Measurements from ENCODE around the gene PCDHGA1.
"Not testable (repeated sequence)": the region's sequence is repeated elsewhere in the genome, so short reads cannot be mapped to it uniquely, and the experiment has no call there.

Gene PCDHGA1

DNA sequence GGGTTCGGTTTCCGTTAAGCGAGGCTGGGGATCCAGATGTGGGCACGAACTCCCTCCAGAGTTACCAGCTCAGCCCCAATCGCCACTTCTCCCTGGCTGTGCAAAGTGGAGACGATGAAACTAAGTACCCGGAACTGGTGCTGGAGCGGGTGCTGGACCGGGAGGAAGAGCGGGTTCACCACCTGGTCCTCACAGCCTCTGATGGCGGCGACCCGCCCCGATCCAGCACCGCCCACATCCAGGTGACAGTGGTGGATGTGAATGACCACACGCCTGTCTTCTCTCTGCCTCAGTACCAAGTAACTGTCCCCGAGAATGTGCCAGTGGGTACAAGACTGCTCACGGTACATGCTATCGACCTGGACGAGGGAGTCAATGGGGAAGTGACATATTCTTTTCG is 53.0 kb downstream of the PCDHGA1 start:
- no peak for DNase-seq (ENCODE audit: low read depth)

- no peak for DNase-seq (ENCODE audit: low read depth)
Measured at GRCh38 chr5:141384471-141385267, 54.4 kb downstream of the PCDHGA1 start.

- DNase-seq (ENCODE audit: low read depth): not testable (repeated sequence)
Measured at GRCh38 chr5:141387557-141388311, 57.4 kb downstream of the PCDHGA1 start, which contains the start of gene PCDHGB4. Gene PCDHGB4 (plus strand): TSS chr5:141387698. CDS start chr5:141387885, 187 bp downstream.

- DNase-seq (ENCODE audit: low read depth): no peak
Measured at GRCh38 chr5:141388661-141389060, 58.3 kb downstream of the PCDHGA1 start.

- no peak for DNase-seq (ENCODE audit: low read depth)
Measured at GRCh38 chr5:141389153-141390042, 59.1 kb downstream of the PCDHGA1 start.

- no peak for DNase-seq (ENCODE audit: low read depth)
Measured at GRCh38 chr5:141392429-141393198, 62.3 kb downstream of the PCDHGA1 start, which contains the start of gene PCDHGA8. Gene PCDHGA8 (plus strand): TSS chr5:141392633. CDS start chr5:141392814, 181 bp downstream.

DNA sequence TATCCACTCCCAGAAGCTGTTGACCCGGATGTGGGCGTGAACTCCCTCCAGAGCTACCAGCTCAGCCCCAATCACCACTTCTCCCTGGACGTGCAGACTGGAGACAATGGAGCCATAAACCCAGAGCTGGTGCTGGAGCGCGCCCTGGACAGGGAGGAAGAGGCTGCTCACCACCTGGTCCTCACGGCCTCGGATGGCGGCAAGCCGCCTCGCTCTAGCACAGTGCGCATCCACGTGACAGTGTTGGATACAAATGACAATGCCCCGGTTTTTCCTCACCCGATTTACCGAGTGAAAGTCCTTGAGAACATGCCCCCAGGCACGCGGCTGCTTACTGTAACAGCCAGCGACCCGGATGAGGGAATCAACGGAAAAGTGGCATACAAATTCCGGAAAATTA is 63.0 kb downstream of the PCDHGA1 start:
- no peak for DNase-seq (ENCODE audit: low read depth)

DNA sequence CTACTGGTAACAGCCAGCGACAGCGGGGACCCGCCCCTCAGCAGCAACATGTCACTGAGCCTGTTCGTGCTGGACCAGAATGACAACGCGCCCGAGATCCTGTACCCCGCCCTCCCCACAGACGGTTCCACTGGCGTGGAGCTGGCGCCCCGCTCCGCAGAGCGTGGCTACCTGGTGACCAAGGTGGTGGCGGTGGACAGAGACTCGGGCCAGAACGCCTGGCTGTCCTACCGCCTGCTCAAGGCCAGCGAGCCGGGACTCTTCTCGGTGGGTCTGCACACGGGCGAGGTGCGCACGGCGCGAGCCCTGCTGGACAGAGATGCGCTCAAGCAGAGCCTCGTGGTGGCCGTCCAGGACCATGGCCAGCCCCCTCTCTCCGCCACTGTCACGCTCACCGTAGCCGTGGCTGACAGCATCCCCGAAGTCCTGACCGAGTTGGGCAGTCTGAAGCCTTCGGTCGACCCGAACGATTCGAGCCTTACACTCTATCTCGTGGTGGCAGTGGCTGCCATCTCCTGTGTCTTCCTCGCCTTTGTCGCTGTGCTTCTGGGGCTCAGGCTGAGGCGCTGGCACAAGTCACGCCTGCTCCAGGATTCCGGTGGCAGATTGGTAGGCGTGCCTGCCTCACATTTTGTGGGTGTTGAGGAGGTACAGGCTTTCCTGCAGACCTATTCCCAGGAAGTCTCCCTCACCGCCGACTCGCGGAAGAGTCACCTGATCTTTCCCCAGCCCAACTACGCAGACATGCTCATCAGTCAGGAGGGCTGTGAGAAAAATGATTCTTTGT is 64.3 kb downstream of the PCDHGA1 start:
- DNase-seq (ENCODE audit: low read depth): not testable (repeated sequence)

DNA sequence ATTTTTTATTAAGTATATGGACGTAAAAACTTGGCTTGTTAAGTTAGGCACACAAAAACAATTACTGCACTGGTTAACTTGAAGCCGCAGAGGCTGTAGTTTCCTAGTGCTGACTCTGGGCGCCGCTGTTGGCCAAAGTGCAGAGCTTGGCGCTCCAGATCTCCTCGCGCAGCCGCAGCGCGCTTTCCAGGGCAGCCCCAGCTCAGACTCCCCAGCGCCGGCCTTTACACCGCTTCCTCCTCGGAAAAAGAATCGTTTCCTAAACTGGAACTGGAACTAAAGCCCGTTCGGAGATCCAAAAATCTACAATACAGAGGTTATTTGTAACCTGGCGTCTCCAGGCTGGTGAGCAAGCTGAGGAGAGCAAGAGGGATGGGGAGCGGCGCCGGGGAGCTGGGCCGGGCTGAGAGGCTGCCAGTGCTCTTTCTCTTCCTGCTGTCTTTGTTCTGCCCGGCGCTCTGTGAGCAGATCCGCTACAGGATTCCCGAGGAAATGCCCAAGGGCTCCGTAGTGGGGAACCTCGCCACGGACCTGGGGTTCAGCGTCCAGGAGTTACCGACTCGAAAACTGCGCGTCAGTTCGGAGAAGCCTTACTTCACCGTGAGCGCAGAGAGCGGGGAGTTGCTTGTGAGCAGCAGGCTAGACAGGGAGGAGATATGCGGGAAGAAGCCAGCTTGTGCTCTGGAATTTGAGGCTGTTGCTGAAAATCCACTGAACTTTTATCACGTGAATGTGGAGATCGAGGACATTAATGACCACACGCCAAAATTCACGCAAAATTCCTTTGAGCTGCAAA is 67.6 kb downstream of the PCDHGA1 start, which contains the start of gene PCDHGB5:
Gene PCDHGB5 (plus strand): TSS at position 192 of the 796 bp plus-strand sequence. CDS start 181 bp downstream, at position 373.
- DNase-seq (ENCODE audit: low read depth): not testable (repeated sequence)

DNA sequence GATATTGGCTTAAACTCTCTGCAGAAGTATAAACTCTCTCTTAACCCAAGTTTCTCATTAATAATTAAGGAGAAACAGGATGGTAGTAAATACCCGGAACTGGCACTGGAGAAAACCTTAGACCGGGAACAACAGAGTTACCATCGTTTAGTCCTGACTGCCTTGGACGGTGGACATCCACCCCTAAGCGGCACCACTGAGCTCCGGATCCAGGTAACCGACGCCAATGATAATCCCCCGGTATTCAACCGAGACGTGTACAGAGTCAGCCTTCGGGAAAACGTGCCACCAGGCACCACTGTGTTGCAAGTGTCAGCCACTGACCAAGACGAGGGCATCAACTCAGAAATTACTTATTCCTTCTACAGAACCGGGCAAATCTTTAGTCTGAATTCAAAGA is 68.3 kb downstream of the PCDHGA1 start:
- DNase-seq (ENCODE audit: low read depth): no peak

GRCh38 chr5:141399555-141400258 is 69.4 kb downstream of the PCDHGA1 start:
- no peak for DNase-seq (ENCODE audit: low read depth)

DNA sequence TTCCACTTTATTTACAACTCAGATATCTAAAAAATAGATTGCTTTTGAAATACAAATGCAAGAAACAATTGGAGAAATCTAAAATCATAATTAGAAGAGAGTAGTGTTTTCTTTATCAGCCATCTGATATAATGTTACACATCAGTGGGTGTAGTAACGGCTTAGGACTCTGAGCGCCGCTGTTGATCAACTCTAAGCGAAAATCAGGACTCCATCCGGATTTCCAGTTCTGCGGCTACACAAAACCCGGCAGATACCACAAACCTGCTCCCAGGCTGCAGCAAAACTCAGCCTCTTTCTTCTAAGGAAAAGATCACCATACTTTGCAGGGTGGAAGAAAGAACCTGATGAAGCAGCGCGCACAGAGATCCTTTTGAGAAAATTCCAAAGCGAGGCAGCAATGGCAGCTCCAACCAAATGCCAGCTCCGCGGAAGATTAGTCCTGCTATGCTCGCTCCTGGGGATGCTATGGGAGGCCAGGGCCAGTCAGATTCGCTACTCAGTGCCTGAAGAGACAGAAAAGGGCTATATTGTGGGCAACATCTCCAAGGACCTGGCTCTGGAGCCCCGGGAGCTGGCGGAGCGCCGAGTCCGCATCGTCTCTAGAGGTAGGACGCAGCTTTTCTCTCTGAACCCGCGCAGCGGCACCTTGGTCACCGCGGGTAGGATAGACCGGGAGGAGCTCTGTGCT is 72.4 kb downstream of the PCDHGA1 start, which contains the start of gene PCDHGA9:
Gene PCDHGA9 (plus strand): TSS at position 226 of the 691 bp plus-strand sequence. CDS start 175 bp downstream, at position 401.
- no peak for DNase-seq (ENCODE audit: low read depth)

DNA sequence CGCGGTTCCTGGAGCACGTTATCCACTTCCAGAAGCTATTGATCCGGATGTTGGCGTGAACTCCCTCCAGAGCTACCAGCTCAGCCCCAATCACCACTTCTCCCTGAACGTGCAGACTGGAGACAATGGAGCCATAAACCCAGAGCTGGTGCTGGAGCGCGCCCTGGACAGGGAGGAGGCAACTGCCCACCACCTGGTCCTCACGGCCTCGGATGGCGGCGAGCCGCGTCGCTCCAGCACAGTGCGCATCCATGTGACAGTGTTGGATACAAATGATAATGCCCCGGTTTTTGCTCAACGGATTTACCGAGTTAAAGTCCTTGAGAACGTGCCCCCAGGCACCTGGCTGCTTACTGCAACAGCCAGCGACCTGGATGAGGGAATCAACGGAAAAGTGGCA is 73.1 kb downstream of the PCDHGA1 start:
- DNase-seq (ENCODE audit: low read depth): no peak

GRCh38 chr5:141407790-141408505 is 77.6 kb downstream of the PCDHGA1 start, which contains the start of gene PCDHGB6:
Gene PCDHGB6 (plus strand): TSS chr5:141408021. CDS start chr5:141408203, 182 bp downstream.
- DNase-seq (ENCODE audit: low read depth): not testable (repeated sequence)

GRCh38 chr5:141409598-141410306 is 79.4 kb downstream of the PCDHGA1 start:
- DNase-seq (ENCODE audit: low read depth): no peak

- no peak for DNase-seq (ENCODE audit: low read depth)
Measured at GRCh38 chr5:141411575-141411974, 81.3 kb downstream of the PCDHGA1 start.
